HG03521 (cell line): ENCODE measurements around the gene TMEM269.

Source experiments
- ATAC-seq: cut with Tn5 transposase; IDR thresholded peaks from one replicate; pipeline ENCODE4 v1.9.1; 2021; ENCODE audit warnings: mild to moderate bottlenecking, moderate library complexity; ENCODE audit not compliant: unreplicated experiment

Gene TMEM269

DNA sequence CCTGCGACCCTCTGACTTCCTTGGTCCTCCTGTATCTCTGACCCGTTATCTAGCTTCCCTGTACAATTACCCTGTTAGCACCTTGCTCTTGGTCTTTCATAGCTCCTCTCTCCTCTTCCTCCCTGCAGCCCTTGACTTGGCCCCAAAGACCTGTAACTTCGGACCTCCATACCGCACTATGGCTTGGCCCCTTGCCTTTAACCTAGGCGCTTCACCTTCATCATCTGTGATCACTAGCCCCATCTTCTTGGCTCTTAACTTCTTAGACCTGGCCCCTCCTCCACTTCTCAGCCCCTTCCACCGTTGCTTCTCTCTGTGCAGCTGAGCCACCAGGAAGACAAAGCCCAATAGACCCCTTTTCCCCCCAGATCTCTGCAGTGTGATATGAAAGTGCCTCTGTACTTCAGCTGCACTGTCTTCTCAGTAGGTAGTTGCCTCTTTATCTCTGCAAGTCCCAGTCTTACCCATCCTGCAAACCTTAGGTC is 62.4 kb downstream of the TMEM269 start:
- no peak for ATAC-seq

DNA sequence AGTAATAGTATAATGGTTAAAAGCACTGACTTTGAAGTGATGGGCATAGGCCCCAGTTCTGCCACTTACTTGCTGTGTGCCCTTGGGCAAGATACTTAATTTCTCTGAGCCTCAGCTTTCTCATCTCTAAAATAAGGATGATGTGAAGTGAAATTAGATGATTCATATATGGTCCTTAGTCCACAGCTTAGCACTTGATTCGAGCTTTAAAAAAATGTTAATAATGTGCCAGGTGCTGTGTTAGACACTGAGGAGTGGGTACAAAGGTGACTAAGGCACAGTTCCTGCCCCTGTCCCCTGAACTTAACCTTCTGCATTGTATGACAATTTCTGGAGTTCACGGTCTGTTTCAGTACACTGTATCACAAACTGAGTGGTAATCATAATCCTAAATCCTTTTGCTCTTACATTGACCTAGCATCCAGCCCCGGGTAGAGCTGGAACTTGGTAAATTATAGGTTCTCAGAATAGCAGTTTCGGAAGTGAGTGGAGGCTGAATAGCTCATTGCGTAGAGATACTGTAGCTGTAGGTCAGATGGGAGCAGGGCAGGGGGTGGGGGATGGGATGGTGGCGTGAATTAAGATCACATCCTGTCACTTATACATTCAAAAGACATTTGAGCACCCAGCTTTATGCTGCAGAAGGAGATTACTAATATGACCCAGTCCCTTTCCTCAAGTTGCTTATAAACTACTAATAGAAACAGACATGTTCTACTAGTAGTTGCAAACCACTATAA is 63.1 kb downstream of the TMEM269 start:
- no peak for ATAC-seq

GRCh38 chr1:42848823-42849537 is 64.2 kb downstream of the TMEM269 start:
- ATAC-seq: no peak

- ATAC-seq: no peak
These were observed 65.2 kb downstream of the TMEM269 start for GRCh38 chr1:42849944-42850343.
